HEK293T (cell line): ENCODE measurements around the gene HS6ST1.

Experiments
- CTCF ChIA-PET: fragments of 350-600 bp; formaldehyde crosslinking; extraction: SDS; loops from one replicate; lab custom pipeline; 2021; ENCODE audit warnings: antibody characterized with exemption, inconsistent platforms; lab: Yijun Ruan, JAX
- POLR2A ChIA-PET: fragments of 350-600 bp; formaldehyde crosslinking; extraction: SDS; loops from one replicate; lab custom pipeline; 2020; ENCODE audit warnings: antibody characterized with exemption, inconsistent platforms; lab: Yijun Ruan, JAX
- DNase-seq: peaks from one replicate; pipeline ENCODE4 v3.0.0; 2012; ENCODE audit warnings: mixed read lengths; ENCODE audit errors: extremely low spot score
- ARNT ChIP-seq: fragments of 450-650 bp; IDR thresholded peaks from 2 replicates; pipeline ENCODE4 v1.6.1; 2017; ENCODE audit warnings: mild to moderate bottlenecking
- BHLHE40 ChIP-seq: fragments of 450-650 bp; IDR thresholded peaks from 2 replicates; pipeline ENCODE4 v1.6.1; 2016; ENCODE audit warnings: mild to moderate bottlenecking, moderate library complexity, borderline replicate concordance
- CTBP1 ChIP-seq: fragments of 450-650 bp; IDR thresholded peaks from 2 replicates; pipeline ENCODE4 v1.6.1; 2016; ENCODE audit warnings: borderline replicate concordance
- ELF4 ChIP-seq: fragments of 450-650 bp; IDR thresholded peaks from 2 replicates; pipeline ENCODE4 v1.6.1; 2017; ENCODE audit warnings: antibody characterized with exemption
- FOXA1 ChIP-seq: fragments of 450-650 bp; IDR thresholded peaks from 2 replicates; pipeline ENCODE4 v1.6.1; 2016; ENCODE audit warnings: mild to moderate bottlenecking
- FOXK2 ChIP-seq: fragments of 450-650 bp; IDR thresholded peaks from 2 replicates; pipeline ENCODE4 v1.6.1; 2016; ENCODE audit warnings: mild to moderate bottlenecking
- FOXM1 ChIP-seq: fragments of 450-650 bp; IDR thresholded peaks from 2 replicates; pipeline ENCODE4 v1.6.1; 2017; ENCODE audit warnings: mild to moderate bottlenecking, borderline replicate concordance
- HDGF ChIP-seq: fragments of 450-650 bp; IDR thresholded peaks from 2 replicates; pipeline ENCODE4 v1.6.1; 2017; ENCODE audit warnings: antibody characterized with exemption, borderline replicate concordance
- L3MBTL2 ChIP-seq: fragments of 450-650 bp; conservative IDR thresholded peaks from 2 replicates; pipeline ENCODE4 v1.6.1; 2016; ENCODE audit warnings: mild to moderate bottlenecking
- LEF1 ChIP-seq: fragments of 450-650 bp; IDR thresholded peaks from 2 replicates; pipeline ENCODE4 v1.6.1; 2017; ENCODE audit warnings: mild to moderate bottlenecking, borderline replicate concordance
- NFRKB ChIP-seq: fragments of 450-650 bp; IDR thresholded peaks from 2 replicates; pipeline ENCODE4 v1.6.1; 2016; ENCODE audit warnings: mild to moderate bottlenecking, moderate library complexity
- PKNOX1 ChIP-seq: fragments of 450-650 bp; IDR thresholded peaks from 2 replicates; pipeline ENCODE4 v1.6.1; 2016
- SP1 ChIP-seq: fragments of 450-650 bp; IDR thresholded peaks from 2 replicates; pipeline ENCODE4 v1.6.1; 2017
- SUZ12 ChIP-seq: fragments of 450-650 bp; IDR thresholded peaks from 2 replicates; pipeline ENCODE4 v1.6.1; 2016; ENCODE audit warnings: mild to moderate bottlenecking
- TARDBP ChIP-seq: fragments of 450-650 bp; IDR thresholded peaks from 2 replicates; pipeline ENCODE4 v1.6.1; 2016
- ZNF384 ChIP-seq: fragments of 450-650 bp; IDR thresholded peaks from 2 replicates; pipeline ENCODE4 v1.6.1; 2016

The HS6ST1 gene

GRCh38 chr2:128282976-128283810, 35.5 kb downstream of the HS6ST1 start:
- TF ChIP-seq FOXA1, result no peak
- TF ChIP-seq TARDBP, result no peak
- DNase-seq, result no peak
- POLR2A ChIA-PET, result no interaction called here
- CTCF ChIA-PET, result interaction anchor here (0.6 to 1.0 kb wide), 2 partner anchors 21 to 216 kb away, joined by 3 to 4 read pairs; no protein-coding TSS in a partner anchor

GRCh38 chr2:128282246-128282975, 36.3 kb downstream of the HS6ST1 start:
- TF ChIP-seq L3MBTL2, result no peak
- TF ChIP-seq LEF1, result no peak
- no peak for TF ChIP-seq NFRKB
- no peak for TF ChIP-seq FOXM1
- TF ChIP-seq HDGF, result no peak
- TF ChIP-seq ZNF384, result no peak
- TF ChIP-seq TARDBP, result no peak
- TF ChIP-seq ELF4, result no peak
- TF ChIP-seq FOXA1, result no peak
- no peak for TF ChIP-seq PKNOX1
- POLR2A ChIA-PET, result no interaction called here
- DNase-seq, result no peak
- CTCF ChIA-PET, result interaction anchor here (0.6 to 1.0 kb wide), 2 partner anchors 22 to 215 kb away, joined by 3 to 4 read pairs; no protein-coding TSS in a partner anchor

- ChIA-PET CTCF (no interaction called here), POLR2A (no interaction called here)
- TF ChIP-seq FOXA1 (no peak), L3MBTL2 (no peak)
- DNase-seq, result no peak
These were observed 36.8 kb downstream of the HS6ST1 start for GRCh38 chr2:128281852-128282245.

- POLR2A ChIA-PET, result no interaction called here
- no peak for DNase-seq
- CTCF ChIA-PET, result no interaction called here
- TF ChIP-seq SUZ12 (no peak), FOXA1 (no peak), ELF4 (no peak), BHLHE40 (no peak), SP1 (no peak), TARDBP (no peak), HDGF (no peak), PKNOX1 (no peak), LEF1 (no peak), ARNT (no peak), CTBP1 (no peak), FOXM1 (no peak), L3MBTL2 (no peak), FOXK2 (no peak), ZNF384 (no peak), NFRKB (no peak)
These were observed 37.8 kb downstream of the HS6ST1 start for GRCh38 chr2:128280901-128281321.

- POLR2A ChIA-PET, result no interaction called here
- TF ChIP-seq CTBP1, result no peak
- no peak for TF ChIP-seq PKNOX1
- TF ChIP-seq FOXK2, result no peak
- no peak for TF ChIP-seq SUZ12
- no peak for DNase-seq
- CTCF ChIA-PET, result no interaction called here
These were observed 38.4 kb downstream of the HS6ST1 start for GRCh38 chr2:128280158-128280871.

GRCh38 chr2:128279786-128280157, 38.9 kb downstream of the HS6ST1 start:
- TF ChIP-seq NFRKB (no peak), CTBP1 (no peak), ARNT (no peak), LEF1 (no peak), BHLHE40 (no peak), FOXK2 (no peak), FOXM1 (no peak), FOXA1 (no peak)
- DNase-seq, result no peak
- CTCF ChIA-PET, result no interaction called here
- POLR2A ChIA-PET, result no interaction called here
